GM18505 (cell line): ENCODE measurements around the gene DISC1.
"Not testable (repeated sequence)": the region's sequence is repeated elsewhere in the genome, so short reads cannot be mapped to it uniquely, and the experiment has no call there.

Experiments
- ATAC-seq: cut with Tn5 transposase; IDR thresholded peaks from one replicate; pipeline ENCODE4 v1.9.1; 2021; ENCODE audit not compliant: unreplicated experiment
- POLR2A ChIP-seq: IDR thresholded peaks from 4 replicates; pipeline ENCODE4 v1.6.1; 2011; ENCODE audit warnings: borderline replicate concordance; ENCODE audit not compliant: insufficient read depth, insufficient read length; ENCODE audit errors: extremely low read depth

DISC1 gene

GRCh38 chr1:231965615-231966014, 339.0 kb downstream of the DISC1 start:
- no peak for TF ChIP-seq POLR2A
- no peak for ATAC-seq

- TF ChIP-seq POLR2A, result no peak
Observed at GRCh38 chr1:231966983-231967382, 340.4 kb downstream of the DISC1 start.

GRCh38 chr1:231969076-231969475, 342.5 kb downstream of the DISC1 start:
- ATAC-seq, result no peak
- TF ChIP-seq POLR2A, result no peak

More at GRCh38 chr1:231966983-231967382, 340.4 kb downstream of the DISC1 start:
- no peak for ATAC-seq

- not testable (repeated sequence) for ATAC-seq
Observed at GRCh38 chr1:231969761-231970160, 343.2 kb downstream of the DISC1 start.

DNA sequence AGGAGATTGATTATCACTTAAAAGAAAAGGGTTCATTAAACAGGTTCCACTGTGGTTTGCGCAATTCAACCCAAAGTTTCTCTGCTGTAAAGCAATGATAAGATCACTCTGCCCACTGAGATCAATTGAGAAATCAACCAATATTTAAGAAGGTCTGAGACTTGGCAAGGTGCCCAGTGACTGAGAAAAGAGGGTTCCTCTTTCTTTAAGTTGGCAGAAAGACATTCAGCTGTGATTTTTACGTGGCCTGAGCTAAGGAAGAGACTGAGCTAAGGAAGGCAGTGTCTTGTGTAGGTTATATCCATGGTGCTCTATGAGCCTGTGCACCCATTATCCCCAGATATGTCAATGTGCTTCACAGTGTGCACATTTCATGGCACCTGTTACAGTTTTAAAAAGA, 344.1 kb downstream of the DISC1 start:
- no peak for TF ChIP-seq POLR2A
- ATAC-seq, result no peak

DNA sequence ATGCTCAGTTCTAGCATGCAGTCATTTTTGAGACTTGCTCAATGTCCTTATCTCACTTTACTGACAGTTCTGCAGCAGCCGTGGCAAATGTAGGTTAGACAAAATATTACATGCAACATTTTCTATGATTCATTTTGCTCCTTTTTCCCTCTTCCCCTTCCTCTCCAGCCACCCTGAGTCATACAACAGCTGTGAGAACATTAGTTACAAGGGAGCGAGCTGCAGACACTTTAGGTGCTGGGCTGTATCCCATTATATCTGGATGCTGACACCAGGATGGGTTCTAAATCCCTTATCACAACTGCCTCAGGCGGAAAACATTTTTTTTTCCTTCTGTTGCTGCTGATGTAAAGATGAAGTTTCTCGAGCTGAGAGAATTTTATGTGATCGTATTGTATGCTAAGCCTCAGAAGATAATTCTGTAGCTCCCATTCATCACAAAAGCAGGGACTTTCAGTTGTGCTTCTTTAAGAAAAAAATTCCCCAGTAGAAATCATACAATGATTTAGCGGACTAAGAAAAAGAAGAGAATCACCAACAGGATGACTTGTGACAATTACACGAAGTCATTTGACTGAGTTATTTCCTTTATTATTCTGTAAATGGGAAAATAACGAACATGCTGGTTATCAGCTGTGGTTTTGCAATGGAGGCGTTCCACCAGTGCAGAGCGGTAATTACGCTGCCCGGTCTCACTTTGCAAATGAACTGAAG, 345.0 kb downstream of the DISC1 start:
- no peak for ATAC-seq
- TF ChIP-seq POLR2A, result no peak

- no peak for TF ChIP-seq POLR2A
- no peak for ATAC-seq
Observed at GRCh38 chr1:231972111-231972445, 345.5 kb downstream of the DISC1 start.

GRCh38 chr1:231973830-231974229, 347.2 kb downstream of the DISC1 start:
- no peak for ATAC-seq
- TF ChIP-seq POLR2A, result no peak

DNA sequence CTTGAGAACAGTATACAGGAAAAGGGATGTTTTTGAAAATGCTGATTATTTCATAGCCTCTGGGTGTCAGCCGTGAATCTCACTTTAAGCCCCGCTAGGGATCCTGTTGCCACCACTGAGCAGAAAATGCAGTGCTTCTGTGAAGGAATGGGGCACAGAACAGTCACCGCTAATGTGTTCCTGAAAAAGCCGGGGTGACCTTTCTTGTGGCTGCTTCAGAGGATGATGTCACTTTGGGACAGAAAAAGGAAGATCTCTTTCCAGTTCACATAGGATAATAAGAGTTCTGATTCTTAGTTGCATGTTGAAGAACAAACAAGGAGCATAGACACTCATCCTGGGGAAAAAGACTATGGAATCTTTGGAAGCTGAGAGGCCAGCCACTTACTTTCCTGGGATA, 349.6 kb downstream of the DISC1 start:
- no peak for TF ChIP-seq POLR2A
- no peak for ATAC-seq

DNA sequence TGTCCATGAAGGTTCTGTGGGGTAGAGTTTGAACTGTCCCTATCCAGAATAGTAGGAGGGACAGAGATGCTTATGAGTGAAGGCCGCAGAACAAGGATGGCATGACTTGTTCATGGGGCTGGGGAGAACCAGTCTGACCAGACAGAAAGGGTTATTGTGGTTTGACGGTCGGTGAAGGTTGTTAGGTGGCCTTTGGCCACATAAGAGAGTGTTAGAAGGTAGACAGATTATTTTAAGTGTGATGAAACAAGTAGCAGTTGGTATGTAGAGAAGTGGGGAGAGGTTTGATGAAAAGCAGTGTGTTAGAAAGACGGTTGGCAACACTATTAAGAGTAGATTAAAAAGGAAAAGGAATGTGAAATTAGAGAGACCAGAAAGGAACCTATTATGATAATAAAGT, 355.1 kb downstream of the DISC1 start:
- TF ChIP-seq POLR2A, result no peak
- no peak for ATAC-seq

- ATAC-seq, result no peak
- no peak for TF ChIP-seq POLR2A
Observed at GRCh38 chr1:231982871-231983587, 356.4 kb downstream of the DISC1 start.

DNA sequence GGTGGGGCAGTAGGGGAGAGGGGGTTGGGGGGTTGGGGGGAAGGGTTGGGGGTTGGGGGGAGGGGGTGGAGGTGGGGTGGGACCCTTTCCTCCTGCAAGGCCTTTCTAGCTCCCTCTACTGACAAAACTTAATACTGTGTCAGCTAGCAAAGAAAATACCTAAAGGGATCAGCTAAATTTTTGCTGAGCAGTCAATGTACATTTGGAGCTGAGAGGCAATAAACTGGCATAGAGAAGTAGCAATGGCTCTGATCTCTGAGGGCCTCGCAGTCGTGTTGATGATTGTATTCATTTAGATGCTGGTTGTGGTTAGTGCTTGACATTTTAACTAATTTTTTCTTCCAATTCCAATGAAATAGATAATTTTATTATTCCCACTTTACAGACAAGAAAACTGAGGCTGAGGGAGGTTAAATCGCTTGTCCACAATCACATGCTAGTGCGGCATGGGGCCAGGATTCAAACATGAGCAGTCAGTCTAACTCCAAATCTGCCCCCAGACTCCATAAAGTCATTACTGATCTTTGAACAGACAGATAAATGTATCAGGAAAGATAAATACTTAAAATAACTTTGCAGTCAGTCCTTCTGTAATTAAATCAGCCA, 357.1 kb downstream of the DISC1 start:
- ATAC-seq, result no peak
- TF ChIP-seq POLR2A, result no peak

DNA sequence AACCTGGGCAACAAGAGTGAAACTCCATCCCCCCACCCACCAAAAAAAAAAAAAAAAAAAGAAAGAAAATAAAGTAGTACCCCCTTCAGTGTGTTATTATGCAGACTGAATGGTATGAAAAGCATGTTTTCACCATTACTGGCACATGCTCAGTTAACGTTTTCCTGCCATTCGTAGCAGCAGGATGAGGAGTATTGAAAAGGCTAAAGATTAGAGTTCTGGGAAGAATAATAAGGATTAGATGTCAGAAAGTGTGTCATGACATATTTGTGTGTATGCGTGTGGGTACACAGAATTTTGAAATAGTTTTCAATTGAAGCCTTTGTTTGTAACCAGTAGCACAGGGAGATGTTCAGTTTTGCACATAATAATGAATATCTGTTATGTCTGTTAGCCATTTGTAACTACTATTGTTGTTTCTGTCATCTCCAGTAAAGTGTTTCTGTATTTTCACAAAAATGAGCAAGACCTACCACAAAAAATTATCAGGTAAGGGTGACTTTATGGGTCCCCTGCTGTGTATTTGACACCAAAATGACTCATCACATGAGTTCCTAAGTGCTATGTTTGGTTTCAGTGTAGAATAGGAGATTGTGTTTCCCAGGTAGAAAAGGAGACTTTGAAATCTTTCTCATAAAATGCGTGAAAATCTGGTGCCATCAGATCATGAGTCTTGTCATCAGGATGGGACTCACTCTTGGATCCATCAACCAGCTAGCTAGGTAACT, 358.9 kb downstream of the DISC1 start:
- no peak for ATAC-seq
- TF ChIP-seq POLR2A, result no peak
